Endothelial cell (in vitro differentiated cells): Measurements from ENCODE around the gene RALGPS1. TPM values are rescaled to one million over a fixed set of nuclear protein-coding genes. Genes with fewer than 3 reads are reported as not detected.

Source experiments
- DNase-seq: peaks from one replicate; pipeline ENCODE4 v3.0.0; 2021; ENCODE audit warnings: low spot score
- H3K27ac Mint-ChIP-seq: one replicate; pipeline ENCODE4 v1.8.0; 2021; ENCODE audit warnings: mixed read lengths, inconsistent platforms; ENCODE audit not compliant: unreplicated experiment
- H3K27me3 Mint-ChIP-seq: one replicate; pipeline ENCODE4 v1.8.0; 2021; ENCODE audit warnings: mild to moderate bottlenecking, moderate library complexity, mixed read lengths, inconsistent platforms; ENCODE audit not compliant: unreplicated experiment
- H3K36me3 Mint-ChIP-seq: one replicate; pipeline ENCODE4 v1.8.0; 2021; ENCODE audit warnings: mild to moderate bottlenecking, low read depth, mixed read lengths, inconsistent platforms; ENCODE audit not compliant: unreplicated experiment
- H3K4me1 Mint-ChIP-seq: one replicate; pipeline ENCODE4 v1.8.0; 2021; ENCODE audit warnings: mild to moderate bottlenecking, mixed read lengths, inconsistent platforms; ENCODE audit not compliant: unreplicated experiment
- H3K4me3 Mint-ChIP-seq: one replicate; pipeline ENCODE4 v1.8.0; 2021; ENCODE audit warnings: mild to moderate bottlenecking, mixed read lengths, inconsistent platforms; ENCODE audit not compliant: unreplicated experiment
- H3K9me3 Mint-ChIP-seq: one replicate; pipeline ENCODE4 v1.8.0; 2021; ENCODE audit warnings: mixed read lengths, inconsistent platforms; ENCODE audit not compliant: unreplicated experiment
- total RNA-seq: library from RNA; stranded (reverse); fragmentation: NEBNext Ultra II Directional; extraction: Animal tissue kit (Norgen Biotek cat#: 25700); gene quantifications from one replicate; pipeline ENCODE4 v1.2.1, GENCODE V29; 2021; ENCODE audit not compliant: unreplicated experiment
- TF ChIP-seq, protein P1 (sequence below): fragments of 200-600 bp; sonication (generic); IDR thresholded peaks from one replicate; pipeline ENCODE4 v1.5.0; 2021; ENCODE audit warnings: antibody characterized with exemption; ENCODE audit not compliant: unreplicated experiment

Gene RALGPS1
- total RNA-seq, 1 donor from 2014 or later, result 6.4 TPM

DNA sequence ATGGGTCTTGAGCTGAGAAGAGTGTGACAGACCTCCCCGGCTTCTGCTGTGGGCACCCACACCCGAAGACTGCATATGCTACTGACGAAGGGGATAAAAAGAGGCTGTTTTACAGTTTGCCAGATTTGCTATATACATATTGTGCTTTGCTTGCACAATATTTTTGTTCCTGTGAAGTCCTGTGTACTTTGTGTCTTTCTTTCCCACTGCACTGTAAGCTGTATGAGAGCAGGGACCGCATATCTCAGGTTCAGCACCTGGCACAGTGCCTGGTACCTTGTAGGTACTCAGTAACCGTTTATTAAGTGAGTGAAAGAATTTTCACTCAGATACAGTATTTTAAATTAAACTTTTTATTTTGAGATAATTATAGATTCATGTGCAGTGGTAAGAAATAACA, 341.7 kb downstream of the RALGPS1 start:
- H3K27ac Mint-ChIP-seq, result no peak overlapping the region
- no peaks in the 10 kb centered on the region for H3K27me3 Mint-ChIP-seq
- H3K36me3 Mint-ChIP-seq, result no peaks in the 10 kb centered on the region
- no peak overlapping the region for H3K4me3 Mint-ChIP-seq
- TF ChIP-seq, protein P1, sequence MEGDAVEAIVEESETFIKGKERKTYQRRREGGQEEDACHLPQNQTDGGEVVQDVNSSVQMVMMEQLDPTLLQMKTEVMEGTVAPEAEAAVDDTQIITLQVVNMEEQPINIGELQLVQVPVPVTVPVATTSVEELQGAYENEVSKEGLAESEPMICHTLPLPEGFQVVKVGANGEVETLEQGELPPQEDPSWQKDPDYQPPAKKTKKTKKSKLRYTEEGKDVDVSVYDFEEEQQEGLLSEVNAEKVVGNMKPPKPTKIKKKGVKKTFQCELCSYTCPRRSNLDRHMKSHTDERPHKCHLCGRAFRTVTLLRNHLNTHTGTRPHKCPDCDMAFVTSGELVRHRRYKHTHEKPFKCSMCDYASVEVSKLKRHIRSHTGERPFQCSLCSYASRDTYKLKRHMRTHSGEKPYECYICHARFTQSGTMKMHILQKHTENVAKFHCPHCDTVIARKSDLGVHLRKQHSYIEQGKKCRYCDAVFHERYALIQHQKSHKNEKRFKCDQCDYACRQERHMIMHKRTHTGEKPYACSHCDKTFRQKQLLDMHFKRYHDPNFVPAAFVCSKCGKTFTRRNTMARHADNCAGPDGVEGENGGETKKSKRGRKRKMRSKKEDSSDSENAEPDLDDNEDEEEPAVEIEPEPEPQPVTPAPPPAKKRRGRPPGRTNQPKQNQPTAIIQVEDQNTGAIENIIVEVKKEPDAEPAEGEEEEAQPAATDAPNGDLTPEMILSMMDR, result no peak
- H3K4me1 Mint-ChIP-seq, result no peaks in the 10 kb centered on the region
- H3K9me3 Mint-ChIP-seq, result no peaks in the 10 kb centered on the region
- no peak for DNase-seq

DNA sequence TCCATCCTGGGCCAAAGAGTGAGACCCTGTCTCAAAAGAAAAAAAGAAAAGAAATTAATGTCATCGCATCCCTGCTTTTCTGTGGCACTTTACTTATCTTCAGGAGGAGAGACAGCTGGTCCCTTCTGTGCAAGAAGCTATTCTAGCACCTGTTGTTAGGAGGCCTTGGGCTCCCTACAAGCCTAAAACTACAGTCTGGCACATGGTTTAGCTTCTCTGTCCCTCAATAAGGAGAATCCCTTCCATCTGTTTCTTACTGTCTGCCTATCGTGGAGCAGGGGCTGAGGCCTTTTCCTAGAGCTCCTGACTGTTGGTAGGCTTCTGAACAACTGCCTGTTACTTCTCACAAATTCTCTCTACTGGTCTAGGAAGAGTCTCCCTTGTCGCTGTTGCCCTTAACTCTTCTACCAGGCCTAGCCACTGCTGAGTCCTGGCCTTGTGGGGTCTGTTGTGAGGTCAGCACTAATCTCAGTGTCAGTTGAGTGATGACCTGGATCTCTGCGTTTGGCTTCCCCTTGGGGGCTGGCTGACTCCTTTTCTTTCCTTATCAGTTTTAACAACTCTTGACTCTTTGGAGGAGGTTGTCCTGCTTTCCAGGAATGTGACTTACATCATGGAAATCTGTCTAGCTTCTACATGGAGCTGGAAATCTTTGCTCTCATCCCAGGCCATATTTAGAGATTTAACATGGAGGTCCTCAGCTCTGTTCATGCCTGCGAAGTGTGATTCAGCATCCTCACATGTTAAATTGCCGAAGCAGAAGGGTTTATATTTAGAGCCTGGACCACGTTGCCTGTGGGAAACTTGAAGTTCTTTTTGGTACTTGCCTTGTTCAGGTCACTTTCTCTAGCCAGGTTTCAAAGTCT, 344.3 kb downstream of the RALGPS1 start:
- Mint-ChIP-seq H3K4me3 (no peak overlapping the region), H3K36me3 (no peaks in the 10 kb centered on the region), H3K27ac (no peak overlapping the region), H3K9me3 (no peaks in the 10 kb centered on the region), H3K4me1 (no peaks in the 10 kb centered on the region), H3K27me3 (no peaks in the 10 kb centered on the region)
- DNase-seq, result no peak
- TF ChIP-seq, protein P1, result no peak

DNA sequence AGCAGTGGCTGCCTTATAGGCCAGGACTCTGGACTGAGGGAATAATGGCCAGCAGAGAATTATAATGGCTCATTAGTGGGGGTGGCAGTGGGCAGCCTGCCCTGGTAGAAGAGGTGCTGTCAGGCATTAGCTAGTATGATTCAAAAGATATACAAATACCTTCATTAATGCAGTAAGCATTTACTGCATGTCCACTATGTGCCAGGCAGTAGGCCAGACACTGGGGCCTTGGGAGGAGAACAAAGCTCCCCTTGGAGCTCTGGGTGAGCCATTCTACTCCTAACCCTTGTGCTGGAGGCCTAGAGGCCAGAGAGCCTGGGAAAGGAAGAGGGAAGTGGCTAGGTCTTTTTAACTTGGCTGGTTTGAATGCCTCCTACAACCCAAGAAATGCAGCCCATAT, 348.0 kb downstream of the RALGPS1 start:
- TF ChIP-seq, protein P1, result no peak
- Mint-ChIP-seq H3K27me3 (no peaks in the 10 kb centered on the region), H3K4me1 (no peaks in the 10 kb centered on the region), H3K27ac (no peak overlapping the region), H3K9me3 (no peaks in the 10 kb centered on the region), H3K4me3 (no peak overlapping the region), H3K36me3 (no peaks in the 10 kb centered on the region)
- DNase-seq, result no peak

DNA sequence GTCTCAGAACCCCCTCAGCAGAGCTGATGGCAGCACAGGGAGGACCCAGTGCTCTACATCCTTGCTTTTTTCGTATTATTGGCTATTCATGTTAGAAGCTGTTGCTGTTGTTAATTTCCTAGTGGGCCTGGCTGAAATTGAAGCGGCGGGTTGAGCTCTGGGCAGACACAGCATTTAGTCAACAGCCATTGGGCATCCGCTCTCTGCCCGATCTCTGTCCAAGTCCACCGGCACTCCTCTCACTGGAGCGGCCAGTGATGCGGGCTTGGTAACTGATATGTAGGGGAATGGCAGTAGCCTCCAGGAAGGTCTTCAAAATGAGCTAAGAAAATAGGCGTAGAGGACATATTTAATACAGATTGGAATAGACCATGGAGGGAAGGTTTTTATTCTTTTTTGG, 348.7 kb downstream of the RALGPS1 start:
- Mint-ChIP-seq H3K27me3 (no peaks in the 10 kb centered on the region), H3K27ac (no peak overlapping the region), H3K9me3 (no peaks in the 10 kb centered on the region), H3K36me3 (no peaks in the 10 kb centered on the region), H3K4me3 (no peak overlapping the region), H3K4me1 (no peaks in the 10 kb centered on the region)
- TF ChIP-seq, protein P1, result no peak
- no peak for DNase-seq

DNA sequence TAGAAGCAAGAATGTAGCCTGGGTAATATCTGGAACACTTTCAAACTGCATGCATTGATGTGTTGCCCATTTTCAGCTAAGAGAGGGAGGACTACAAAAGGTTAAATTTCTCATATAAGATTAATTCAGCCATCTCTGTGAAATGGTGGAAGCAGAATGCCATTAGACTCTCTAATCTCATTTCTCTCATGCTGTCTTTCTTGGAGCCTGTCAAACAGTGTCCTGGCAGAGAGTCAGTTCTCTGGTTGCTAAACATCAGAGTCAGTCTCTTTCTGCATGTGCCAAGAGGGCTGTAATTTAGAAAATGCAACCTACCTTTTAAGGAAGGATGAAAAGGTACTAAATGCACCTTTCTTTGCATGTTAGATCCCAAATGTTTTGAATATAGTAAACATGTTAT, 349.1 kb downstream of the RALGPS1 start:
- H3K27ac Mint-ChIP-seq, result no peak overlapping the region
- H3K4me3 Mint-ChIP-seq, result no peak overlapping the region
- H3K9me3 Mint-ChIP-seq, result no peaks in the 10 kb centered on the region
- H3K4me1 Mint-ChIP-seq, result no peaks in the 10 kb centered on the region
- no peaks in the 10 kb centered on the region for H3K27me3 Mint-ChIP-seq
- H3K36me3 Mint-ChIP-seq, result no peaks in the 10 kb centered on the region
- TF ChIP-seq, protein P1, result no peak
- DNase-seq, result no peak
